ENCODE measurements around the gene NUDT4B. TPM values are rescaled to one million over a fixed set of nuclear protein-coding genes. Genes with fewer than 3 reads are reported as not detected.
"Not testable (repeated sequence)": the region's sequence is repeated elsewhere in the genome, so short reads cannot be mapped to it uniquely, and the experiment has no call there.

Gene NUDT4B
- total RNA-seq, 1 donor from 2014 or later: not detected

DNA sequence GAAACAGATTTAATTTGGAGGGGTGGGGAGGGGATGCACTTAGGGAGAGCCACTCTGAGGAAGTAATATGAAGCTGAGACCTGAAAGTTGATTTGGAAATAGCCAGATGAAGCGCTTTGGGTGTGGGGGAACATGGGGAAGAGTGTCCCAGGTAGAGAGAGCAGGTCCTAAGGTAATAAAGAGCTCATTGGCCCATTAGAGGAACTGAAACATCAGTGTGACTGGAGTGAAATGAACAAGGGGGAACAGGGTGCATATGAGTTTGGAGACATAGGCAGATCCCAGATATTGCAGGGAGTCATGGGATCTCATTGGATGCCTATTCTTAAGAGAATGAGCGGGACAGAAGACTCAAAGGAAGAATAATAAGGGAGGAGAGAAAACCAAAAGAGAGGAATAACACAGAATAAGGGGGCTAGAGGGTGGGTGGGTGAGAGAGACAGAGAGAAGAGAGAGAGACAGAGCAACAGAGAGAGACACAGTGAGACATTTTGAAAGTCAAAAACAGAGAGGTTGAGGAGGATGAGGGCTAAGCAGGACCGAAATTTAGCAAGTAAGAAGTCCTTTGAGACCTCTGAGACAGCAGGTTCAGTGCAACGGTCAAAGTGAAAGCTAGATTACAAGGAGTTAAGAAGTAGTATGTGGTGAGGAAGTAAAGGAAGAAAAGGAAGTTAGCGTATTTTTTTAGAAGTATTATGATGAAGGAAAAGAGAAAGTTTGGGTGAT is 14.8 kb upstream of the NUDT4B start:
- ATAC-seq; DNase-seq (ENCODE audit: low spot score); intact Hi-C loops (cut with DNase I): not testable (repeated sequence)

DNA sequence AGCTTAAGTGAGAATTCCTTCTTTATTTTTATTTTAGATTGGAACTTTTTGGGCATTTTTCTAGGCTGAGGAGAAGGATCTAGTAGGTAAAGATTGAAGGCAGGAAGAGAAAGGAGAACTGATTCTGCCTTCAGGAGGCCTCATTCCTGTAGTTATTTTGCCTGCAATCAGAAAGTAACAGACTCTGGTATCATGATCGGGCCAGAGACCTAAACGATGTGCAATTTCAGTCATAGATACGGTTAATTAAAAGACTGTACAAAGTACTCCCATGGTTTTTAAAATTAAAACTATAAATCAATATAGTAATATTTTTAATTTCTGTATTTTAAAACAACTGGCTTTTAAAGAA is 14.3 kb upstream of the NUDT4B start:
- ATAC-seq; intact Hi-C loops (cut with DNase I); DNase-seq (ENCODE audit: low spot score): not testable (repeated sequence)

DNA sequence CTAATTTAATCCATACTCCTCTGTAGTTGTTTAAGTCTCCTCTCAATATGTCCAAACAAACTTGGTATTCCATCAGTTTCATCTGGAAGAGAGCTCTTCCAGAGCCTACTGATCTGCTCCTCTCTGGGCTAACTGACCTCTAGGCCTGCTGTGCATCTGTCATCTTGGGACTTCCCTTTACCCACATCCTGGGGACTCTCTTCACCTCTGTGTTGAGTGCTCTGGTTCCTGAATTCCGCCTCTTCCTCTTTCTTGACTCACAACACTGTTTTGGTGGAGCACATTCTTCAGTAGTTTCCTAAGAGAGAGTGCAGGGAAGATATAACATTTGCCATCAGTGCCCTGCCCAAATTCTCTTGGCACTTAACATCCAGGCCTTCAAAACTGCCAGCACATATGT is 13.0 kb upstream of the NUDT4B start:
- intact Hi-C loops (cut with DNase I): not testable (repeated sequence)

DNA sequence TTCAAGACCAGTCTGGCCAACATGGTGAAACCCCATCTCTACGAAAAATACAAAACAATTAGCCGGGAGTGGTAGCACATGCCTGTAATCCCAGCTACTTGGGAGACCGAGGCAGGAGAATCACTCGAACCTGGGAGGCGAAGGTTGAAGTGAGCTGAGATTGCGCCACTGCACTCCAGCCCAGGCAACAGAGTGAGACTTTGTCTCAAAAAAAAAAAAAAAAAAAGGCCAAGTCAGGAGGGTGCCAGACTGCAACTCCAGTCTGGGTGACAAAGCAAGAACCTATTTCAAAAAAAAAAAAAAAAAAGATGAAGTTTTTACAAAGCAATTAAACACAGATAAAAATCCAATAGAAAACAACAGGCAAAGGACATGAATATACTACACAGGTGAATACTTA is 9.9 kb upstream of the NUDT4B start:
- ATAC-seq; intact Hi-C loops (cut with DNase I); DNase-seq (ENCODE audit: low spot score): not testable (repeated sequence)

More for the DNA sequence above, 13.0 kb upstream of the NUDT4B start:
- peak; percentile 69 for ATAC-seq
- not testable (repeated sequence) for DNase-seq (ENCODE audit: low spot score)

DNA sequence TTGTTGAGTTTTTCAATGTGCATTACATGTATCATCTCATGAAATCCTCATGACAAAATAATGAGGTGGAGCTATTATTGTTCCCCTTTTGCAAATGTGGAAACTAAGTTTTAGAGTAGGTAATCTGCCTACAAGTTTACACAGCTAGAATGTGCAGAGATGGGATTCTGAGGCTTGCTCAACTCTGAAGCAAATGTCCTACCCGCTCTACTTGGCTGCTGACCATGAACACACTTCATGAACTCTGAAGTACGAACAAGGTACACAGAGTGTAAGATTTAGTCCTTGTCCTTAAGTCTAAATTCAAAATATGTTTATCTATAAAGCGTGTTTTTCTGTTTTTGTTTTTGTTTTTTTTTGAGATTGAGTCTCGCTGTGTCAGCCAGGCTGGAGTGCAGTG is 5.4 kb upstream of the NUDT4B start:
- ATAC-seq; DNase-seq (ENCODE audit: low spot score); intact Hi-C loops (cut with DNase I): not testable (repeated sequence)

DNA sequence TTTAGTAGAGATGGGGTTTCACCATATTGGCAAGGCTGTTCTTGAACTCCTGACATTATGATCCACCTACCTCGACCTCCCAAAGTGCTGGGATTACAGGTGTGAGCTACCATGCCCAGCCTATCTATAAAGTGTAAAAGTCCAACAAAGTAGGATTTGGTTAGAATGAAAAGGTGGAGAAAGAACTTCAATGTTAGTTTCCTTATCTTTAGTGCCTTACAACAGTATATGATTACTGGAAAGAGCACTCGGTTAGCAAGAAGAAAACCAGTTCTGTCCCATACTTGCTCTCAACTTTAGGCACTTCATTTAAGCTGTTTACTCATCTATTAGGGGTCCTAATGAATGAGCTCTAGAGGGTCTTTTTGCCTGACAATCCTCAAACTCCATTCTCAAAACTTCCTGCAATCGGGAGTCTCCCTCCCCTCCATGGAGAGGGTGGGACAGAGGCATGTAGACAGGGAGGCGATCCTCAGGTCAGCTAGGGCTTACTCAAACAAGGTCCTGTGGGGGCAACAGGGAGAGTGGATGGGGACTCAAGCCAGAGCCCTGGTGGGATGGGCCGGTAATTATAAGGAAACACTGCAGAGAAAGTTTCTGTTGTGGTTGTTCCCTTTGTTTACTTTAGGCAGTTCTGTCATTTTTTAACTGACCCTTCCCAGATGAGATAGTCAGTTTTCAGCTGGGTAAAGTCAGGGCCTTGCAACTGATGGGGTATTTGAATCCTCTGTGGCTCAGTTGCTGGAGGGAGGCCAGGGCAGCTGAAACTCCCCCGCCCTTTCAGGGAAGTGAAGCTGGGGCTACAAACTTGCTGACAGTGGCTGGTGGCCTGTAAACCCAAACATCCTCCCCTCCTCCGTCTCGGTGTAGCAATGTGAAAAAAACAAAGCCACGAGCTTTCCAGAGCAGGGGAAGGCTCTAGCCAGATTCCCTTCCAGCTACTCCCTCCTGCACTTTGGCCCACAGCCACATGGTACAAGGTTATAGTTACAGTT is 4.6 kb upstream of the NUDT4B start:
- ATAC-seq: peak; percentile 92
- intact Hi-C loops (cut with DNase I); DNase-seq (ENCODE audit: low spot score): not testable (repeated sequence)

DNA sequence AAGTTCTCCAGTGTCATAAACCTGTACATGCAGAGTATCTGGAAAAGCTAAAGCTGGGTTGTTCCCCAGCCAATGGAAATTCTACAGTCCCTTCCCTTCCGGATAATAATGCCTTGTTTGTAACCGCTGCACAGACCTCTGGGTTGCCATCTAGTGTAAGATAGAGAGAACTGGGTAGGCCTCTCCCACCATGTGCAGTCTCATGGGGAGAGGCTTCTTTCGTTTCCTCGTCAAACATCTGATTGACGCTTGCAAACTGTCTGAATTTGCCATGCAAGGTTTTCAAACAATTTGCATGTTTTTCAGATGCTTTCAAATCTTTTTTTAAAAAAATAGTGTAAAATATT is 734 bp downstream of the NUDT4B start:
- peak; percentile 95 for ATAC-seq
- DNase-seq (ENCODE audit: low spot score); intact Hi-C loops (cut with DNase I): not testable (repeated sequence)

DNA sequence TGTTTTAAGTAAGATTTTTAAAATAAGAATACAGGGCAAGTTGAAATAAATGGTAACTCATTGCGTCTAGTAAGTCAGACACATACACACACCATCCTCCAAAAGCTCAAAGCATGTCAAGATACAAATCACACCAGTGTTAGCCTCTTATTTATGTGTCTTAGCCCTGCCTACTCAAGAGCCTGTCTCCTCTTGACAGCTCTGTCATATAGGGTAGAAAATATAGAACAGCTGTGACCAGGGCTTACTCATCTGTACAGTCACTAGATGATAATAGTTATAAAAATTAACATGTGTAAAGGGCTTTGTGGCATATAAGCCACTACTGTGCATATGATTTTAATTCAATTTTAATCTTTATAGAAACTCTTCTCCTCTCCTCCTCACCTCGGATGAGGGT is 7.7 kb downstream of the NUDT4B start:
- DNase-seq (ENCODE audit: low spot score); intact Hi-C loops (cut with DNase I); ATAC-seq: not testable (repeated sequence)

DNA sequence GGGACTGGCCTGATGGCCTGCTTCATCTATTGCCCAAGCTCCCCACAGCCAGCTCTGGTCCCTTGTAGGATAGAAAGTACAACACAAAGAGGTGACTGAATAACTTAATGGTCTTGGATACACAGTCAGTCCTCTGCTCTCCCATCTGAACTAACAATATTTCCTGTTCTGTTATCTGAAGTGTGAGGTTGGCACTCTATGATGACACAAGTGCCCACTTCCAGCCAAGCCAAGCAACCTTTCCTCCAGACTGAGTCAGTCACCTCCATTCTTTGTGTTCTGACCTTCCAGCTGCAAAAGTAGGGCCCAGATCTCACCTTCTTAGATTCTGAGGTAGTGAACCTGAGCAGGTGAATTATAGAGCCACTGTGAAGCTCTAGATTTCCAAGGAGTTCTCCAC is 8.9 kb downstream of the NUDT4B start:
- DNase-seq (ENCODE audit: low spot score); intact Hi-C loops (cut with DNase I); ATAC-seq: not testable (repeated sequence)

DNA sequence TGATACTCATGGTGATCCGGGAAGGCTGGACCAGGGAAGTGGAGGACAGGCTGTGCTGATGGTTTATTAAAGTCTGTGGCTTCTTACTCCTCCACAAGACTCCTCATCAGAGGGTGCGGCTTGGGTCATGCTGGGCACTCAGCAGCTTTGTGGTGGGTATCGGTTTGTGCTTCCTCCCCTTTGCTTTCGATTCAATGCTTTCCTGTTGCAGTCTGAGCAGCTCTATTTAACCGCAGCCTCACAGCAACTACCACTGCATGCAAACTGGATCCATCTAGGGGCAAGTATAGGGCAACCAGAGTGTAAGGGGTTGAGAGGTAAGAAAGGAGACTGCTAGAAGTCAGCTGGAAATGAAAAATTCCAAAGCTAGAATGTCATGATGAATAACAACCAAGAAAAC is 9.8 kb downstream of the NUDT4B start:
- intact Hi-C loops (cut with DNase I); DNase-seq (ENCODE audit: low spot score): not testable (repeated sequence)
- peak; percentile 64 for ATAC-seq

DNA sequence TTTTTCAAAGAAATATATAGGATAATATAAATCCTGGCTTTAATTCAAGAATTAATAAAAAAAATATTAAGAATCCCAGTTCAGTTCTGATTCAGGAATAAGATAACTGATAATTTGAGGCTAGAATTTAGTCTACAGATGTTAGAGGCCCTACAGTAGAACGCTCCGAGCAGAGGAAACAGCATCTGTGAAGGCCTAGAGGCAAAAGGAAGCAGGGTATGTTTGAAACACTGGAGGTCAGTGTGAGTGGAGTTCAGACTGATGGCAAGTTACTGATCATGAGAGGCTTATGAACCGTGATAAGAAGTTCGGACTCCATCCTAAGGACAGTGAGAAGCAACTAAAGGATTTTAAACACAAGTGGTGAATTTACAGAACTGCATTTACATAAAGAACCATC is 10.4 kb downstream of the NUDT4B start:
- DNase-seq (ENCODE audit: low spot score); intact Hi-C loops (cut with DNase I): not testable (repeated sequence)
- ATAC-seq: peak; percentile 53

DNA sequence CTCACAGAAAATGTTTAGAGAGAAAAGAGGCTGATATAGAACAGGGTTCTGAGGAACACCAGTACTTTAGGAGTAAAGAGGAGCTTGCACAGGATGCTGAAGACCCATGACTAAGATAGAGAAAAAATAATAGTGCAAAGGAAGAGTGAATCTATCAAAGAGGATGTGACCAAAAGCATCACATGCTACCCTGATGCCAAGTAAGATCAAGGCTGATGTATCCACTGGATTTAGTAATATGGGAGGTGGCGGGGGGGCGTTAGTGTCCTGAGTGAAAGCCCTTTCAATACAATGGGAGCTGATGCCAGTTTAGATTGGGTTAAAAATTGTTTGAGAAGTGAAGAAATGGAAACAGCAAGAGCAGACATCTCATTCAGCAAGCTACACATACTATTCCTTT is 11.2 kb downstream of the NUDT4B start:
- ATAC-seq: peak; percentile 17
- intact Hi-C loops (cut with DNase I); DNase-seq (ENCODE audit: low spot score): not testable (repeated sequence)

DNA sequence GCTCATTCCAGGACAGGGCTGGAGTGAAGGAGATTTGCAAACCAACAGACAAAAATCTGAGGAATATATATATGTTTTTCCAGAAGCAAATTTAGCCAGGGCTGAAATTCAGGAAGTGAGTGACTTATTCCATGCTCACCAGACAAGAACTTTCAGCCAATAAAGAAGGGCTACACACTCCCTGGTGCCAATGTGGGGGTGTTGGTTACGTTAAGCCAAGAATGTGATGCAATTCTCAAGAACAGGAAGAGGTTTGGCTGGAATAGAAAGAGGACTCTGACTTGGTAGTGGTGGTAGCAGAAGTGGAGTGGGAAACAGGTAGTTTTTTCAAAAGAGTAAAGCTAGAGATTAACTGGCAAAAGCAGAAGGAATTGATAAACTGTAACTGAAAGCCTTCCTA is 11.6 kb downstream of the NUDT4B start:
- peak; percentile 91 for ATAC-seq
- intact Hi-C loops (cut with DNase I); DNase-seq (ENCODE audit: low spot score): not testable (repeated sequence)

DNA sequence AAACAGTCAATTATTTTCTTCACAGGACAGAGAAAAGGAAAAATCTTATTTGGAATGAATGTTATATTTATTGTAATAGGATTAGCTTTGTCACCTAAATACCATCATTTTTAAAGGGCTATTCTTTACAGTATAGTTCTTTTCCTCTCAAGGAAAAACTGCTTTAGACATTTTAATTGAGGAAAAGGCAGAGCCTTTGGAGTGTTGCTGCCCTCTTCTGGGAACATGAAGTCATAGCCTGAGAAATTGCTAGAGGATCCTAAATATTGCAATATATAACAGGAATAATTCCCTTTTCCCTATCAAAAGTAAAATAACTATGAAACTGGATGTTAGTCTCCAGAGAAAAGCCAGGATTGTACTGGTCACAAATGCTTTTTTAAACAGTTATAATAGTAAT is 12.8 kb downstream of the NUDT4B start:
- DNase-seq (ENCODE audit: low spot score); intact Hi-C loops (cut with DNase I): not testable (repeated sequence)
- peak; percentile 67 for ATAC-seq

DNA sequence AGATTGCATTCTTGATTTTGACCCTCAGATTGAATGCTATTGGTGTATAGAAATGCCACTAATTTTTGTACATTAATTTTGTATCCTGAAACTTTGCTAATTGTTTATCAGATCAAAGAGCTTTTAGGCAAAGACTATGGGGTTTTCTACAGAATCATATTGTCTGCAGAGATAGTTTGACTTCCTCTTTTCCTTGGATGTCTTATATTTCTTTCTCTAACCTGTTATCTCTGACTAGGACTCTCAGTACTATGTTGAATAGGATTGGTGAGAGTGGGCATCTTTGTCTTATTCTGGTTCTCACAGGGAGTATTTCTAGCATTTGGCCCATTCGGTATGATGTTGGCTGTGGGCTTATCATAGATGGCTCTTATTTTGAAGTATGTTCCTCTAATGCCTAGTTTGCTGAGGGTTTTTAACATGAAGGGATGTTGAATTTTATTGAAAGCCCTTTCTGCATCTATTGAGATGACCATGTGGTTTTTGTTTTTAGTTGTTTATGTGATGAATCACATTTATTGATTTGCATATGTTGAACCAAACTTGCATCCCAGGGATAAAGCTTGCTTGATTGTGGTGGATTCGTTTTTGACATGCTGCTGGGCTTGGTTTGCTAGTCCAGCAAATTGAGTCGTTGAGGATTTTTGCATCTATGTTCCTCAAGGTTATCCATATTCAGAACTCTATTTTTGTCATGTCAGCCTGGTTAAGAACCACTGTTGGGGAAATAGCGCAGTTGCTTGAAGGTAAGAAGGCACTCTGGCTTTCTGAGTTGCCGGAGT is 16.9 kb downstream of the NUDT4B start:
- DNase-seq (ENCODE audit: low spot score); intact Hi-C loops (cut with DNase I); ATAC-seq: not testable (repeated sequence)

DNA sequence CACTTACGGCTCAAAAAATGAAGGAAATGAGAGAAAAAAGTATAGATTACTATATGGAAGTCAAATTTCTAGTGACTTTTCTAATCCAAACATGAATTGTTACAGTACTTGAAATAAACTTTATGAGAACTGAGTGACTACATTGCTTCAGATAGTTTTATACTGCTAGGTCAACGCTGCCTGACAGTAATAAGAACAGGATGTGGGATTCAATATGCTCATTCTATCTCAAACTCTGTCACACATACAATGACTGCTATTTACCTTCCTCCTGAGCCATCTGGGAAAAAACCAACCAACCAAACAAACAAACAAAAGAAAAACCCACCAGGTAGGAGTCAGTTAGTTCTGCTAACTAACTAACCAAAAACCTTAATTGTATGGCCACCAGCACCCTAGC is 20.0 kb downstream of the NUDT4B start:
- DNase-seq (ENCODE audit: low spot score); ATAC-seq; intact Hi-C loops (cut with DNase I): not testable (repeated sequence)

DNA sequence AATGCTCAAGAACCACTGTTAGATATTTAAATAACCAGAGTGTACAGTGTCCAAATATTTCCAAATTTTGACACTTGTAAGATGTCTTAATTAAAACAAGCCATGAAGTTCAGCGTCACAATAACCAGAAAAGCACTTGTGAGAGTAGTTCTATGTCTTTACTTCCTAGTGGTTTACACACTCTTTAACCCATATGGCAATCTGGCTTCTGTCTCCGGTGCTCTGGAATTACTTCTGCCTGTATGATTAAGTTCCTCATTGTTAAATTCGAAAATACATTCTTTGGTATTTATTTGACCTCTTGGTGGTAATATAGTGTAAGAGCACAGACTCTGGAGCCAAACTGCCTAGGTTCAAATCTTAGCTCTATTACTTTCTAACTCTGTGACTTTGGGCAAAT is 20.9 kb downstream of the NUDT4B start:
- ATAC-seq; DNase-seq (ENCODE audit: low spot score); intact Hi-C loops (cut with DNase I): not testable (repeated sequence)

DNA sequence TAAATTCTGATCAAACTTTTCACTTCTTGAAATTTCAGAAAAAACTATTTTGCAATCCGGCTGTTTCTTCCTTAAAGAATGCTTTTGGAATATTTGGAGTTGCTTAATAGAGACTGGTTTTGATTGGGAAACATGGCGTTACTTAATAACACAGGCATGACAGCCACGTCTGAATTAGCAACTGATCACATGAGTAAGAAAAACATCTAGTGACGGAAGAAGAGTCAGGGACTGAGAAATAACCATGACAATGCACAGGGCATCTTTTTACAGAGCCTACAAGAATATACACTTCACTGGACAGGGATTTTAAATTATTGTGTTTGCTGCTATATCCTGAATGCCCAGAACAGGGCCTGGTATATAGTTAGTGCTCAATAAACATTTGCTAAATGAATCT is 25.1 kb downstream of the NUDT4B start:
- intact Hi-C loops (cut with DNase I); DNase-seq (ENCODE audit: low spot score): not testable (repeated sequence)
- peak; percentile 93 for ATAC-seq

DNA sequence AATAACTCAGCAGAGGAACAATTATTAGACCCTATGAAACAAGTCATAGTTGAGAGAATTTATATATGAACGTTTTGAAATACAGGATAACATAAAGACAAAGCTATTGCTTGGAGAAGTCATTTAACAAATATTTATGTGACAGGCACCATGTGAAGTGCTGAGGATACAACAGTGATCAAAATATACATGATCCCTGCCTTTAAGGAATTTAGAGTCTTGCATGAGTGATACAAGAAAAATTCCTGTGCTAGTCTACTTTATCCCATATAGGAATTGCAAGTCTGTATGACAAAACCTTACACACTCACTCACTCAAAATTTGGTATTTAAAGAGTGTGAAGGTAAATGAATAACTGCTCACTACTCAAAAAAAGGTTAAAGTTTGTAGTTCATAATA is 25.5 kb downstream of the NUDT4B start:
- ATAC-seq; DNase-seq (ENCODE audit: low spot score); intact Hi-C loops (cut with DNase I): not testable (repeated sequence)
